K562 (cell line): ENCODE results near the gene GNG7.

Experiments
- CHD4 ChIP-seq: fragments of 200-600 bp; sonication (generic); IDR thresholded peaks from 3 replicates; pipeline ENCODE4 v1.6.1; 2012; ENCODE audit warnings: low read depth, mild to moderate bottlenecking, mixed read lengths, low read length, inconsistent platforms; ENCODE audit not compliant: insufficient read depth, insufficient replicate concordance, poor library complexity, severe bottlenecking
- FOXP1 ChIP-seq: sonication (generic); formaldehyde crosslinking; IDR thresholded peaks from 2 replicates; pipeline ENCODE4 v1.8.0; 2022; ENCODE audit warnings: mild to moderate bottlenecking, missing genetic modification reagents
- HCFC1 ChIP-seq: IDR thresholded peaks from 2 replicates; pipeline ENCODE4 v1.6.1; 2012; ENCODE audit warnings: low read depth, low read length, improper control_type of control experiment
- HDGF ChIP-seq: fragments of 450-650 bp; IDR thresholded peaks from 2 replicates; pipeline ENCODE4 v1.6.1; 2016
- HNRNPUL1 ChIP-seq: fragments of 200-400 bp; formaldehyde crosslinking; IDR thresholded peaks from 2 replicates; pipeline ENCODE4 v1.6.1; 2017; ENCODE audit warnings: low read length
- PCBP1 ChIP-seq: fragments of 200-400 bp; formaldehyde crosslinking; IDR thresholded peaks from 2 replicates; pipeline ENCODE4 v1.6.1; 2018; ENCODE audit warnings: mild to moderate bottlenecking, low read depth, low read length; ENCODE audit not compliant: poor library complexity, severe bottlenecking
- POLR2A ChIP-seq: fragments of 450-650 bp; conservative IDR thresholded peaks from 2 replicates; pipeline ENCODE4 v1.6.1; 2016
- RFX5 ChIP-seq: IDR thresholded peaks from 2 replicates; pipeline ENCODE4 v1.6.1; 2011; ENCODE audit warnings: low read depth, mild to moderate bottlenecking, improper control_type of control experiment, low read length
- TF ChIP-seq, protein P1 (sequence below): sonication (generic); formaldehyde crosslinking; IDR thresholded peaks from 2 replicates; pipeline ENCODE4 v1.9.0; 2022; ENCODE audit warnings: mild to moderate bottlenecking, missing genetic modification reagents
- TF ChIP-seq, protein P2 (sequence below), 2 experiments: IDR thresholded peaks in 1 of 2; conservative IDR thresholded peaks in 1 of 2; 2 replicates each; pipeline ENCODE4 v1.6.1; 2016; ENCODE audit warnings: low read depth in 2 of 2, mild to moderate bottlenecking in 1 of 2, missing compliant biosample characterization in 1 of 2, missing genetic modification characterization in 1 of 2, moderate library complexity in 1 of 2
- TF ChIP-seq, protein P3 (sequence below): fragments of 450-650 bp; IDR thresholded peaks from 2 replicates; pipeline ENCODE4 v1.6.1; 2016
- TF ChIP-seq, protein P4 (sequence below), 3 experiments: IDR thresholded peaks in 2 of 3; conservative IDR thresholded peaks in 1 of 3; 2 replicates each; pipeline ENCODE4 v1.5.1; 2011 to 2012; ENCODE audit warnings: low read length in 3 of 3, mild to moderate bottlenecking in 3 of 3, control low read depth in 2 of 3, improper control_type of control experiment in 1 of 3, inconsistent platforms in 1 of 3, low read depth in 1 of 3, mixed read lengths in 1 of 3, moderate library complexity in 1 of 3; ENCODE audit not compliant: insufficient read depth in 2 of 3

DNA sequence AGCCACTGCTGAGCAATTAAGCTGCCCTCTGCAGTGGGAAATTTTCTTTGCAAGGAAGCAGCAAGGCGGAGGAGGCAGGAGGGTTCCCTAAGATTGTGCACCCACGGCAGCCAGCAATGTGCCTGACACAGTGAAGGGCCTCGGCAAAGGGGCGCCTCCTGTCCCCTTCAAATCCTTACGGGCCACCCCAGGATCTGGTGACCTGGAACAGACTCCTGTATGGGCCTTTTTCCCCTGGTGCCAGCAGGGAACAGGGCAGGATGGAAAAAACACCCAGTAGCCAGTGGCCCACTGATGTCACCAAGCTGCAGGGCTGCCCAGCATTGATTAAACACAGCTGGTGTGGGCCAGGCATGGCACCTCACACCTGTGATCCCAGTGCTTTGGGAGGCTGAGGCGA is 86.7 kb downstream of the GNG7 start:
- TF ChIP-seq, protein P1, sequence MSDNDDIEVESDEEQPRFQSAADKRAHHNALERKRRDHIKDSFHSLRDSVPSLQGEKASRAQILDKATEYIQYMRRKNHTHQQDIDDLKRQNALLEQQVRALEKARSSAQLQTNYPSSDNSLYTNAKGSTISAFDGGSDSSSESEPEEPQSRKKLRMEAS: no peak
- TF ChIP-seq HCFC1: no peak
- no peak for TF ChIP-seq POLR2A
- no peak for TF ChIP-seq HDGF
- no peak for TF ChIP-seq HNRNPUL1
- TF ChIP-seq PCBP1: no peak
- no peak for TF ChIP-seq RFX5
- TF ChIP-seq, protein P2, sequence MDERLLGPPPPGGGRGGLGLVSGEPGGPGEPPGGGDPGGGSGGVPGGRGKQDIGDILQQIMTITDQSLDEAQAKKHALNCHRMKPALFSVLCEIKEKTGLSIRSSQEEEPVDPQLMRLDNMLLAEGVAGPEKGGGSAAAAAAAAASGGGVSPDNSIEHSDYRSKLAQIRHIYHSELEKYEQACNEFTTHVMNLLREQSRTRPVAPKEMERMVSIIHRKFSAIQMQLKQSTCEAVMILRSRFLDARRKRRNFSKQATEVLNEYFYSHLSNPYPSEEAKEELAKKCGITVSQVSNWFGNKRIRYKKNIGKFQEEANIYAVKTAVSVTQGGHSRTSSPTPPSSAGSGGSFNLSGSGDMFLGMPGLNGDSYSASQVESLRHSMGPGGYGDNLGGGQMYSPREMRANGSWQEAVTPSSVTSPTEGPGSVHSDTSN (CRISPR knock-in tag; IDR thresholded peaks at IDR 0.05; ENCODE audit: low read depth): no peak
- TF ChIP-seq, protein P2 (tag; conservative IDR thresholded peaks at IDR 0.05; ENCODE audit: low read depth): no peak
- TF ChIP-seq CHD4: no peak
- TF ChIP-seq, protein P3, sequence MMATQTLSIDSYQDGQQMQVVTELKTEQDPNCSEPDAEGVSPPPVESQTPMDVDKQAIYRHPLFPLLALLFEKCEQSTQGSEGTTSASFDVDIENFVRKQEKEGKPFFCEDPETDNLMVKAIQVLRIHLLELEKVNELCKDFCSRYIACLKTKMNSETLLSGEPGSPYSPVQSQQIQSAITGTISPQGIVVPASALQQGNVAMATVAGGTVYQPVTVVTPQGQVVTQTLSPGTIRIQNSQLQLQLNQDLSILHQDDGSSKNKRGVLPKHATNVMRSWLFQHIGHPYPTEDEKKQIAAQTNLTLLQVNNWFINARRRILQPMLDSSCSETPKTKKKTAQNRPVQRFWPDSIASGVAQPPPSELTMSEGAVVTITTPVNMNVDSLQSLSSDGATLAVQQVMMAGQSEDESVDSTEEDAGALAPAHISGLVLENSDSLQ: no peak
- TF ChIP-seq, protein P4, sequence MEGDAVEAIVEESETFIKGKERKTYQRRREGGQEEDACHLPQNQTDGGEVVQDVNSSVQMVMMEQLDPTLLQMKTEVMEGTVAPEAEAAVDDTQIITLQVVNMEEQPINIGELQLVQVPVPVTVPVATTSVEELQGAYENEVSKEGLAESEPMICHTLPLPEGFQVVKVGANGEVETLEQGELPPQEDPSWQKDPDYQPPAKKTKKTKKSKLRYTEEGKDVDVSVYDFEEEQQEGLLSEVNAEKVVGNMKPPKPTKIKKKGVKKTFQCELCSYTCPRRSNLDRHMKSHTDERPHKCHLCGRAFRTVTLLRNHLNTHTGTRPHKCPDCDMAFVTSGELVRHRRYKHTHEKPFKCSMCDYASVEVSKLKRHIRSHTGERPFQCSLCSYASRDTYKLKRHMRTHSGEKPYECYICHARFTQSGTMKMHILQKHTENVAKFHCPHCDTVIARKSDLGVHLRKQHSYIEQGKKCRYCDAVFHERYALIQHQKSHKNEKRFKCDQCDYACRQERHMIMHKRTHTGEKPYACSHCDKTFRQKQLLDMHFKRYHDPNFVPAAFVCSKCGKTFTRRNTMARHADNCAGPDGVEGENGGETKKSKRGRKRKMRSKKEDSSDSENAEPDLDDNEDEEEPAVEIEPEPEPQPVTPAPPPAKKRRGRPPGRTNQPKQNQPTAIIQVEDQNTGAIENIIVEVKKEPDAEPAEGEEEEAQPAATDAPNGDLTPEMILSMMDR (IDR thresholded peaks at IDR 0.05 in 2 of 3, conservative IDR thresholded peaks at IDR 0.05 in 1 of 3; ENCODE audit: insufficient read depth in 2 of 3, low read depth in 1 of 3, low read length in 3 of 3): no peak
- no peak for TF ChIP-seq FOXP1 (CRISPR knock-in tag)
